ENCODE results near the gene ERC1. TPM values are rescaled to one million over a fixed set of nuclear protein-coding genes. Genes with fewer than 3 reads are reported as not detected.

The ERC1 gene
- polyA plus RNA-seq, 1 donor from 2014 or later = 7.1 TPM

DNA sequence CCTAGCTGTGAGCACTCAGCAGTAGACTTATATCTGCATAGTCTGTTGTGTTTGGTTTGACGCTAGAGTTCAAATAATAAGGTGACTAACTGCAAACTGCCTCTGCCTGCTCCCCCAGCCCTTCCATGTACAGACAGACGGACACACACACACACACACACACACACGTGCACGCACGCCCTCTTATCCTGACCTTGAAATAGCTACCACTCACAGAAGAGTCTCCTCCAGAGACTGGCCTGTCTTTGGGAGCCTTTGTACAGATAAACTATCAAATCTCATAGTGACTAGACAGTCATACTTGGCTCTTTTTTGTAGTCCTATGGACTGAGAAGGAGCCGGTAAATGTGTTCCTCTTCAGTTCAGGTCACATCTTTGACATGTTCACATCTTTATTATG is 445.0 kb downstream of the ERC1 start:
- Histone ChIP-seq H3K4me3 (ENCODE audit: low read length) (no peak overlapping the region), H3F3A (ENCODE audit: insufficient read depth, low read length, poor library complexity, severe bottlenecking) (no peaks in the 10 kb centered on the region), H2AFZ (ENCODE audit: low read depth, low read length) (no peak overlapping the region), H3K9ac (ENCODE audit: low read length) (no peak overlapping the region), H3K27me3 (ENCODE audit: insufficient read depth, low read depth, low read length) (no peaks in the 10 kb centered on the region), H3K4me2 (ENCODE audit: low read length) (no peak overlapping the region), H3K36me3 (ENCODE audit: insufficient read depth, low read length) (no peaks in the 10 kb centered on the region), H3K9me3 (ENCODE audit: low read length) (no peaks in the 10 kb centered on the region), H4K20me1 (ENCODE audit: insufficient read depth) (no peaks in the 10 kb centered on the region), H3K9me2 (ENCODE audit: insufficient read depth, low read length) (no peaks in the 10 kb centered on the region), H3K27ac (ENCODE audit: low read length) (no peak overlapping the region), H3K79me2 (replicated peaks; ENCODE audit: insufficient read depth, low read length) (no peaks in the 10 kb centered on the region)
- no peak for TF ChIP-seq TAF1 (IDR thresholded peaks at IDR 0.05; ENCODE audit: low read depth)
- TF ChIP-seq EP300 (conservative IDR thresholded peaks at IDR 0.05; ENCODE audit: poor library complexity, severe bottlenecking) = no peak
- no peak for TF ChIP-seq POLR2AphosphoS5 (IDR thresholded peaks at IDR 0.05)
- TF ChIP-seq, protein P1, sequence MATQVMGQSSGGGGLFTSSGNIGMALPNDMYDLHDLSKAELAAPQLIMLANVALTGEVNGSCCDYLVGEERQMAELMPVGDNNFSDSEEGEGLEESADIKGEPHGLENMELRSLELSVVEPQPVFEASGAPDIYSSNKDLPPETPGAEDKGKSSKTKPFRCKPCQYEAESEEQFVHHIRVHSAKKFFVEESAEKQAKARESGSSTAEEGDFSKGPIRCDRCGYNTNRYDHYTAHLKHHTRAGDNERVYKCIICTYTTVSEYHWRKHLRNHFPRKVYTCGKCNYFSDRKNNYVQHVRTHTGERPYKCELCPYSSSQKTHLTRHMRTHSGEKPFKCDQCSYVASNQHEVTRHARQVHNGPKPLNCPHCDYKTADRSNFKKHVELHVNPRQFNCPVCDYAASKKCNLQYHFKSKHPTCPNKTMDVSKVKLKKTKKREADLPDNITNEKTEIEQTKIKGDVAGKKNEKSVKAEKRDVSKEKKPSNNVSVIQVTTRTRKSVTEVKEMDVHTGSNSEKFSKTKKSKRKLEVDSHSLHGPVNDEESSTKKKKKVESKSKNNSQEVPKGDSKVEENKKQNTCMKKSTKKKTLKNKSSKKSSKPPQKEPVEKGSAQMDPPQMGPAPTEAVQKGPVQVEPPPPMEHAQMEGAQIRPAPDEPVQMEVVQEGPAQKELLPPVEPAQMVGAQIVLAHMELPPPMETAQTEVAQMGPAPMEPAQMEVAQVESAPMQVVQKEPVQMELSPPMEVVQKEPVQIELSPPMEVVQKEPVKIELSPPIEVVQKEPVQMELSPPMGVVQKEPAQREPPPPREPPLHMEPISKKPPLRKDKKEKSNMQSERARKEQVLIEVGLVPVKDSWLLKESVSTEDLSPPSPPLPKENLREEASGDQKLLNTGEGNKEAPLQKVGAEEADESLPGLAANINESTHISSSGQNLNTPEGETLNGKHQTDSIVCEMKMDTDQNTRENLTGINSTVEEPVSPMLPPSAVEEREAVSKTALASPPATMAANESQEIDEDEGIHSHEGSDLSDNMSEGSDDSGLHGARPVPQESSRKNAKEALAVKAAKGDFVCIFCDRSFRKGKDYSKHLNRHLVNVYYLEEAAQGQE (IDR thresholded peaks at IDR 0.05; ENCODE audit: borderline replicate concordance) = no peak
- TF ChIP-seq RAD21 (conservative IDR thresholded peaks at IDR 0.05) = no peak
- TF ChIP-seq, protein P2, sequence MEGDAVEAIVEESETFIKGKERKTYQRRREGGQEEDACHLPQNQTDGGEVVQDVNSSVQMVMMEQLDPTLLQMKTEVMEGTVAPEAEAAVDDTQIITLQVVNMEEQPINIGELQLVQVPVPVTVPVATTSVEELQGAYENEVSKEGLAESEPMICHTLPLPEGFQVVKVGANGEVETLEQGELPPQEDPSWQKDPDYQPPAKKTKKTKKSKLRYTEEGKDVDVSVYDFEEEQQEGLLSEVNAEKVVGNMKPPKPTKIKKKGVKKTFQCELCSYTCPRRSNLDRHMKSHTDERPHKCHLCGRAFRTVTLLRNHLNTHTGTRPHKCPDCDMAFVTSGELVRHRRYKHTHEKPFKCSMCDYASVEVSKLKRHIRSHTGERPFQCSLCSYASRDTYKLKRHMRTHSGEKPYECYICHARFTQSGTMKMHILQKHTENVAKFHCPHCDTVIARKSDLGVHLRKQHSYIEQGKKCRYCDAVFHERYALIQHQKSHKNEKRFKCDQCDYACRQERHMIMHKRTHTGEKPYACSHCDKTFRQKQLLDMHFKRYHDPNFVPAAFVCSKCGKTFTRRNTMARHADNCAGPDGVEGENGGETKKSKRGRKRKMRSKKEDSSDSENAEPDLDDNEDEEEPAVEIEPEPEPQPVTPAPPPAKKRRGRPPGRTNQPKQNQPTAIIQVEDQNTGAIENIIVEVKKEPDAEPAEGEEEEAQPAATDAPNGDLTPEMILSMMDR (IDR thresholded peaks at IDR 0.05; ENCODE audit: poor library complexity, severe bottlenecking) = no peak
- no peak for TF ChIP-seq SMC3 (conservative IDR thresholded peaks at IDR 0.05; ENCODE audit: poor library complexity)
- no peak for TF ChIP-seq EZH2 (IDR thresholded peaks at IDR 0.05; ENCODE audit: borderline replicate concordance, insufficient read depth, low read length, poor library complexity, severe bottlenecking)
- TF ChIP-seq MXI1 (conservative IDR thresholded peaks at IDR 0.05; ENCODE audit: poor library complexity, severe bottlenecking) = no peak

DNA sequence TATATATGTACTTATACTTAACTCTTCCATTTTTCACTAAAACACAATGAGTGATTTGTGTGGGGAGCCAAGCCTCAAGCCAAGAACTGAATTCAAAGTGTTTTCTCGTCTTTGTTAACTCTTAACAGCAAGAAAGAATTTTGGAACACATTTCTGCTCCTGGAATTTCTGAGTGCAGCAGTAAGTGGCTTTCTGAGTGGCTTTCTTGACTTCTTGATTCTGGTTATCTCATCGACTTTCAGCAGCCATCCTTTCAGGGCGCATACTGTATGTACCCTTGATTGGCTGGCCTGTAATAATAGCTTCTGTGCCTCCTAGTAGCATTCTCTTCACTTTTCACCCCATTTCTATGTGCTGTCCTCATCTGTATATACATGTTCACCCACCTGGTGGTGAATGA is 446.0 kb downstream of the ERC1 start:
- Histone ChIP-seq H3K4me3 (ENCODE audit: low read length) (no peak overlapping the region), H2AFZ (ENCODE audit: low read depth, low read length) (no peak overlapping the region), H3K27ac (ENCODE audit: low read length) (no peak overlapping the region), H3K79me2 (replicated peaks; ENCODE audit: insufficient read depth, low read length) (no peaks in the 10 kb centered on the region), H3K9ac (ENCODE audit: low read length) (no peak overlapping the region), H3K9me2 (ENCODE audit: insufficient read depth, low read length) (no peaks in the 10 kb centered on the region), H3K27me3 (ENCODE audit: insufficient read depth, low read depth, low read length) (no peaks in the 10 kb centered on the region), H3K9me3 (ENCODE audit: low read length) (no peaks in the 10 kb centered on the region), H3K4me2 (ENCODE audit: low read length) (no peak overlapping the region), H3K36me3 (ENCODE audit: insufficient read depth, low read length) (no peaks in the 10 kb centered on the region), H4K20me1 (ENCODE audit: insufficient read depth) (no peaks in the 10 kb centered on the region), H3F3A (ENCODE audit: insufficient read depth, low read length, poor library complexity, severe bottlenecking) (no peaks in the 10 kb centered on the region)
- TF ChIP-seq RAD21 (conservative IDR thresholded peaks at IDR 0.05) = no peak
- no peak for TF ChIP-seq EZH2 (IDR thresholded peaks at IDR 0.05; ENCODE audit: borderline replicate concordance, insufficient read depth, low read length, poor library complexity, severe bottlenecking)
- TF ChIP-seq TAF1 (IDR thresholded peaks at IDR 0.05; ENCODE audit: low read depth) = no peak
- TF ChIP-seq MXI1 (conservative IDR thresholded peaks at IDR 0.05; ENCODE audit: poor library complexity, severe bottlenecking) = no peak
- TF ChIP-seq, protein P2 (IDR thresholded peaks at IDR 0.05; ENCODE audit: poor library complexity, severe bottlenecking) = no peak
- no peak for TF ChIP-seq EP300 (conservative IDR thresholded peaks at IDR 0.05; ENCODE audit: poor library complexity, severe bottlenecking)
- TF ChIP-seq, protein P1 (IDR thresholded peaks at IDR 0.05; ENCODE audit: borderline replicate concordance) = no peak
- TF ChIP-seq SMC3 (conservative IDR thresholded peaks at IDR 0.05; ENCODE audit: poor library complexity) = no peak
- TF ChIP-seq POLR2AphosphoS5 (IDR thresholded peaks at IDR 0.05) = no peak

All from neural cell (in vitro differentiated cells).